GM20000 (cell line): ENCODE results near the gene KANK4.

ENCODE experiments used
- DNase-seq: peaks from one replicate; pipeline ENCODE4 v3.0.0; 2012; ENCODE audit warnings: low spot score
- CTCF ChIP-seq: IDR thresholded peaks from 2 replicates; pipeline ENCODE4 v1.5.1; 2012; ENCODE audit warnings: mild to moderate bottlenecking, control low read depth; ENCODE audit errors: extremely low read depth, missing control alignments

Gene KANK4

GRCh38 chr1:62304515-62304914 is 14.7 kb downstream of the KANK4 start:
- no peak for TF ChIP-seq CTCF
- DNase-seq = no peak

- DNase-seq = no peak
- TF ChIP-seq CTCF = no peak
Measured at GRCh38 chr1:62301726-62302390, 17.4 kb downstream of the KANK4 start.

- no peak for TF ChIP-seq CTCF
- no peak for DNase-seq
Measured at GRCh38 chr1:62299426-62300200, 19.6 kb downstream of the KANK4 start.

- TF ChIP-seq CTCF = no peak
- DNase-seq = no peak
Measured at GRCh38 chr1:62295921-62296491, 23.2 kb downstream of the KANK4 start.

GRCh38 chr1:62294261-62294660 is 25.0 kb downstream of the KANK4 start:
- no peak for TF ChIP-seq CTCF
- DNase-seq = no peak

- no peak for TF ChIP-seq CTCF
- no peak for DNase-seq
Measured at GRCh38 chr1:62288662-62289061, 30.6 kb downstream of the KANK4 start.

- DNase-seq = no peak
- TF ChIP-seq CTCF = no peak
Measured at GRCh38 chr1:62288224-62288623, 31.0 kb downstream of the KANK4 start.
